NCI-H345 treated with DMSO at 0.1 percent for 48 hours (cell line): ENCODE results near the gene FZD7.

Experiments used
- DNase-seq: peaks from one replicate; lab custom pipeline; 2025; ENCODE audit not compliant: unreplicated experiment; lab: John Stamatoyannopoulos, UW

The FZD7 gene

DNA sequence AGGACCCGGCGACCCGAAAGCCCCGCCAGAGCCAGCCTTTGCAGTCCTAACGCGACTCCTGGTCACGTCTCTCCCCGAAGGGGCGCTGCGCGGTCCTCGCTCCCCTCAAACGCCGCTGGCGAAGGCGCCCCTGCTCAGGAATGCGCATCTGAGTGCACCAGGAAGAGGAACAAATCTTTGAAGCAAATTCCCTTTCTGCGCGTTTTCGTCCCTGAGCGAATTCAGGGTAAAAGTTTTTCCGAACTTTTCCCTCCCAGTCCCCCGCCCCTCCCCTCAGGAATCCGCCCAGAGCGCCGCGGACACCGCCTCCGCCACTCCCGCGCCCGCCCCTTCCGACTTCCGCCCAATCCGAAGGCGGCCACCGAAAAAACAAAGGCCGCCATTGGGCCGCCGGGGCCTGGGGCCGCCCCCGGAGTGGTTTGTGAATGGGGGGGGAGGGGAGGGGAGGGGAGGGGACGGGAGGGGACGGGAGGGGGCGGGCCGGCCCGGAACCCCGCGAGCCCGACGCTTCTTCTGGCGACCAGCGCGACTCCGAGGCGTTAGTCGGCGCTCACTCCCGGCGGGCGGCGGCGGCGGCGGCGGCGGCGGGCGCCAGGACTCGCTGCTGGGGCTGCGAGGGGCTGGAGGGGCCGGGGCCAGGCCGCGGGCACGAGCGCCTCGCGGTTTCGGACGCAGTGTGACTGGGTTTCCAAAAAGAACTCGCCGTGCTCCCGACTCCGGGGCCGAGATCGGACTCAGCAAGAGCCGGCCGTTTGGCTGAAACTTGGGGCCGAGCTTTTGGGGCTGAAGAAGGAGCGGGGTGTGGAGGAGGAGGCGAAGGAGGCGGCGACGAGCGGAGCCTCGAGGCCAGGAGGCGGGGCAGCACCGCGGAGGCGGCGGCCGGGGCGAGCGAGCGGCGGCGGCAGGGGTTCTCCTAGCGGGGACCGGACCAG lies at the start of gene FZD7:
FZD7 (plus strand) TSS at position 539 of the 932 bp plus-strand sequence. CDS start 793 bp downstream, outside the sequence.
- peak; percentile 43 for DNase-seq

DNA sequence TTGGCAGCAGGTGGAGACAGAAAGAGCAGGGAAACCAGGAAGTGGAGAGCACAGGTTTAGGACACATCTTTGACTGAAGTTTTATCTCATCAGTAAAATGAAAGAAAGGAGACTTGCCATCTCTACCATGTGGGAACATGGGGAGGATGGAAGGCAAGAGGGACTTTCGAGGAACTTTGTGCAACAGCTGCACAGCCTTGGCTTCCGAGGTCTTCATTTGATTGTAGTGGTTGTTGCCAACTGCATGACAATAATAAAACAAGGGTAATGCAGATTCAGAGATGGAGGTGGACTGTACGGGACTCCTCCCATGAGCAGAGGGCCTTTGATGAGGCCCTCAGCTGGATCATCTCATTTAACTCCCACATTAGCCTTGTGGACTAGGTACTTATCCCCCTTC lies 49.3 kb upstream of the FZD7 start:
- no peak for DNase-seq

DNA sequence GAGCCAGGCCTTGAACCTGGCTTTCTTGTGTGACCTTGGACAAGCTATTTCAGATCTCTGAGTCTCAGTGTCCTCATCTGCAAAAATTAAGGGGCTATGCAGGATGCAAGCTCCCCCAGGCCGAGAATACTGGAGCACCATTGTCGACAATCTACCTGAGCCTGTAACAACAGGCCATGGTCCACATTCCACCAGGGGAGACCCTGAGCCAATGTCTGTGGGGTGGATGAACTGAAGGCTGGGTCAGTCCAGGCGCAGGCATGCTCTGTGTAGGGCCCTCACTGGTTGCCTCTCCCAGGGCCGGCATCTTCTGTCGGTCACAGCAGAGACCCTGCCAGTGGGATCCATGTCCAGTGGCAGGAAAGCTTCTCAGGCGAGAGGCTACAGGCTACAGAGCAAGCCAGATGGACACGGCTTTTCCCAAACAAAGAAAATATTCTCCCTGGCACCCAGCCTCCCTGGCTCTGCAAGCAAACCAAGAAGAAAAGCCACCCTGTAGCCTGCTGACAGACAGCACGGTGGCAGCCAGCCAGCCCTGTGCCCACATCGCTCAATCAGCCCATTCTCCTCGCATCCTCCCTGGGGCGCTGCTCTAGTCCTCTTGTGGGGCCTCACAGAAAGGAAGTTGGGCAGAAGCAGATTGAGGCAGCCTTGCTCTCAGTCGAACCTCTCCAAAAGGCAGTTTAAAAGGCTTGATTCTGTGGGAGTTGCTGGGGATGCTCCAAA lies 48.7 kb upstream of the FZD7 start:
- DNase-seq: peak; percentile 26

DNA sequence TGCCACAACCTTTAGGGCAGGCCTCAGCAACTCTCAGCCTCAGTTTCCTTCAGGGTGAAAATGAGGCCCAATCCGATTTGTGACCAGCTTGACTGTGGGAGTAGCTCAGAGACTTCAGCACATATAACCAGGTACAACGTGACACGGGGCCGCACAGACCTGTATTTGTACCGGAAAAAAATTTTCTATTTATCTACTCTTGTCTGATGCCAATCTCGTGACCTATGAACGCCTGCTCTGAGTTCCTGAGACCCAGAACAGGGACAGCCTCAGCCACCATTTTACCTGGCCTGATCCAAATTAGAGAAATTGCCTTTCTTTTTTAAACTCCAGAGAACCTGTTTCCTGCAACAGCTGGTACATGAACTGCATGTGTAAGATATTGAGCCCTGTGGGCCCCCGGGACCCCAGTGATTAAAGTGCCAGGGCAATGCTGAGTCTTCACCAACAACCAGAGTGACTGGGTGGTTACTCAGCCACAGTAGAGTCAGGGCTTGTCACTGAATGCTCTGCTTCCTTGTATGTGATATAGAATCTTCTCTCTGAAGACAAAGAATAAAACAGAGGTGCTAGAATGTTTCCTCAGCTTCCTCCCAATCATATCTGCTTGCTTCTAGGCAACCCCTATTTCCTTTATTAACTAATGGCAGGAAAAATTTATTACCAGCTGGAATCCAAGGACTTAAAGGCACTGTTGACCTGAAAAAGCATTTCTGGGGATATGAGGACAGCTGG lies 47.8 kb upstream of the FZD7 start:
- no peak for DNase-seq

DNA sequence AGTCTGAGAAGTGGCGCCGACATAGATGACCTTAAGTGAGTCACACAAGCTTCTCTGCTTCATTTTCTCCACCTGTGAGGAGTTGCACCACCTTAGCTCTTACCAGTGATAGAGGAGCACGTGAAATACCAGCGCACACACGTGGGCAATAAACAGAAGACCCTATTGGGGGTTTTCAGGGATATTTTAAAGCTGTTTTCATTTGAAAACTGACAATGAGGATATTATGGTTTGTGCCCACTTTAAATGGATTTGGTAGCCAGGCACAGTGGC lies 47.3 kb upstream of the FZD7 start:
- no peak for DNase-seq

DNA sequence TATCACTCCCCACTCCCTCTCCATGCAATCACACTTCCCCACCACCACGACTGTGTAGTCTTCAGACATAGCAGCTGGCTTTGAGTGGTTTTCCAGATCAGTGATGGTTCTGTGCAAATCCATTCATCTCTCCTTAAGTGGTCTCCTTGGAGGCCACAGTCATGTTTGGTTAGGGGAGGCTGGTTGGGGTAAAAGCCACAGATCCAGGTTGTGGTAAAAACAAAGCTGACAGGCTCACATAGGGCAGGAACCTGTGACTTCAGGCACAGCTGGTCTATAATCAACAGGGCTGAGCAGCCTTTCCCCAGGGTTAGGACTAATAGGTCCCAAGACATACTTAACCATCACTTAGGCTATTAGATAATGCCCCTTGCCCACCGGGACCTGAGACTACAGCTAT lies 46.2 kb upstream of the FZD7 start:
- DNase-seq: no peak

DNA sequence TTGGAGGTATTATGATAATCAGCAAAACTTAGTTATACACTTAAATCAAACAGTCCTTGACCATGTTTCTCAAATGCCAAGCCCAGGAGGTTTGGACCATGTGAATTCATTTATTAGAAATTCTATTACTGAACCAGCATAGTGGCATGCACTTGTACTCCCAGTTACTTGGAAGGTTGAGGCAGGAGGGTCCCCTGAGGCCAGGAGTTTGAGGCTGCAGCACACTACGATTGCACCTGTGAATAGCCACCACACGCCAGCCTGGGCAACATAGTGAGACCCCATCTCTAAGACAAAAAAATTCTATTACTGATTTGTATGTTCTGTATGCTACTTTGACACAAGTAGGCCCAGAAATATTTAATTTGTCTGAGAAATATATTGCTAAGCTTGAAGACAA lies 43.6 kb upstream of the FZD7 start:
- no peak for DNase-seq

DNA sequence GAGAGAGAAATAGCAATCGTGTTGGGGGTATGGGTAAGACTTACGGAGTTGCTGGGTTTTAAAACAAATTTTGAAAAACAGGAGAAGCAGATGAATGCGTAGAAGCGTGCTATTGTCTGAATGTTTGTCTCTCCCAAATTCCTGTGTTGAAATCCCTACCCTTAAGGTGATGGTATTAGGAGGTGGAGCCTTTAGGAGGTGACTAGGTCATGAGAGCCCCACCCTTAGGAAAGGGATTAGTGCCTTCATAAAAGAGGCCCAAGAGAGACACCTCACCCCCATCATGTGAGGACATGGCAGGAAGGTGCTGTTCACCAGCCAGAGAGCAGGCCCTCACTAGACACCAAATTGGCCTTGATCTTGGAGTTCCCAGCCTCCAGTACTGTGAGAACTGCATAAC lies 40.7 kb upstream of the FZD7 start:
- DNase-seq: no peak

DNA sequence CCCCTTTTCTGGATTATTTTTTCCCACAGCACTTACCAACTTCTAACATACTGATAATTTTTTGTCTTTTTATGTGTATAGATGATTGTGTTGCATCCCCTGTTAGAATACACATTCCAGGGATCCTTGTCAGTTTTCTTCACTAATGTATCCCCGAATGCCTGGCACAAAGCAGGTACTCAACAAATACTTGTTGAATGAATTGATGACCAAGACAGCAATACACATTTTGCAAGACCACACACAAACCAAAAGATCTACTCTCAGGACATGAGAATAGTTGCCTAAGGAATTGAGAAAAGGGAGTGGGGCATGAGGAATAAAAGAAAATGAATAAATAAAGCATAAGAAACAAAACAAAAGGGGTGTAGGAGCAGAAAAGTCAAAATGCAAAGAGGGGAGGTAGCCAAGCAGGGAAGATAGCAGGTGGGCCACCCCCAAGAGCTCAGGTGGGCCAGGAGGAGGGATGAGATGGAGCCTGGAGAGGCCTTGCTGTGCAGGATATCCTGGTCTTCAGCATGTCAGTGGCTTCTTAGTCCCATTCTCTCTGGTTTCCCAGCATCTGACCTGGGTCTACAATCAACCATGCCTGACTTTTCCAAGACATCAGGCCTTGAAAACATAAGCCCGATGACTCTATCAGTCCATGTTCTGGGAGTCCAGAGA lies 38.5 kb upstream of the FZD7 start:
- DNase-seq: no peak

DNA sequence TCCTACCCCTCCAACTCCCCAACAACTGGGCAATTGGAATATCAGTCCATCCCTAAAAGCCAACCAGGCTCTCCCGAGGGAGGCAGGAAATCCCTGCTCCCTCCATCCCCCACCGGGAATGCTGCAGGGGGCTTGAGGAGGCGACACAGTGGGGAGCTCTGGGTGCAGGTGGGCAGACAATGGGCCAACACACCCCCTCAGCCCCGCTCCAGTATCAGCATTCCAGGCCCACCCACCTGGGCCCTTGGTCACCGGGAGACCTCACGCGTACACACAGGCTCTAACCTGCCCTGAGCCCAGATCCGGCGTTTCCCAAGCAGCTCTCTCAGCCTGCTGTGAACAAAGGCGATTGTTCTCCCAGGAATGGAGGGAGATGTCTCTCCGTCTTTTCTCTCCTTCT lies 37.6 kb upstream of the FZD7 start:
- DNase-seq: no peak

DNA sequence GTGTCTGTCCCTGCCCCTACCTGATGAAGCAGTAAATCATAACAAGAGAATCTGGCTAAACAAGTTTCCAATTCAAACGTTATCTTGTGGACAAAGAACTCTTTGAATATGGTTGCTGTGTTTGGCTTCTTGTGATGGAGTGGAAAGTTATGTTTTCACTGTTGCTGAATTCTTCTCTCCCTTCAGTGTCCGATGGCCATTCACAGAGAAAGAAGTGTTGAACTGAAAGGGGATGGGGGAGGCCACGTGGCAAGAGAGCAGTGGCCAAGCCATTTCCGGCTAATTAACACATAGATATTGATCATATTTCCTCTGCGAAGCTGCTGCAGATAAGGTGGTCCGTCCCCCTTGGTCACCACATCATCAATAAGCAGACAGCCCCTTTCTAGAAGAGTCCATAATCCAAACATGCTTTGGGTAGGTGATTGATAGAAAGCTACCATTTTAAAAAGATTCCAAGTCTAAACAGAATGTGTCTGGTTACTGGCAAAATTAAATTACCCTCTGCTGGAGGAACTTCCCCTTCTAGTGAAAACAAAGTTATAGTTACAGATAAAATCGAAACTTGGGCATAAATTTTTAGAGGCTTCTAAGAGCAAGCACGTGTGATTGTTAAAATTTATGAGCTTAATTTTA lies 36.9 kb upstream of the FZD7 start:
- DNase-seq: no peak

DNA sequence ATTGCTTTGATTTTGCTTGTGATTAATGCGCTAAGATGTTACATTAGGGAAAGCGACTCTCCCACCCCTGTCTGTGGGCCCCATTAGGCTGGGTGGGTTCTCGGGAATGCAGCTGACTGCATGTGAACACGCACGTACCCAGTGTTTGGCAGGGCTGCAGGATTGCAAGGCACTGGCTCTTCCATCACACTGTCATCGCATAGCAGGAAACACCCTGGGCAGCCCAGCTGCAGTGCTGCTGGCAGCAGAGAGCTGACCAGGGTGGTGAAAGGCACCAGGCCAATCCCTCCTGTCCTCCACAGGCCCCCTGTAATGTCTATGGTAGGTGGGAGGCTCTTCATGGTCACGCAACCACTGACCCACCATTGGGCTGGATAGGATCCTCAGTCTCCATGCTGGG lies 34.4 kb upstream of the FZD7 start:
- no peak for DNase-seq

DNA sequence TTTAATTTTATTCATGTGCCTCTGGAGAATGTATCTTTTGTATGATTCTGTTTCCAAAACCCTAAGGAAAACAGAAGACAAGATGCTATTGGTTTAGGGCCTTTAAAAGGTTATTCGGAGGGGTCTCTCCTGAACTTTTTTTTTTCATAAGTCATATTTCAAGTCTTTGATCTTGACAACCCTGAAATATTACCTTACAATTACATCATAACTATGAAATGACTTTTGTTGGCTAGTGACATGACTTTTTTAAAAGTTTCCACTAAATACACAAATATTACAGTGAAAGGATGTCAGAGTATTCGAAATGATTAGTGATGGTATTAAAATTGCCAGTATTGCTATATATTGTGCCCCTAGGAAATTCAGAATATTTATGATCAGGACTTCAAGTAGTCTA lies 31.8 kb upstream of the FZD7 start:
- DNase-seq: no peak

DNA sequence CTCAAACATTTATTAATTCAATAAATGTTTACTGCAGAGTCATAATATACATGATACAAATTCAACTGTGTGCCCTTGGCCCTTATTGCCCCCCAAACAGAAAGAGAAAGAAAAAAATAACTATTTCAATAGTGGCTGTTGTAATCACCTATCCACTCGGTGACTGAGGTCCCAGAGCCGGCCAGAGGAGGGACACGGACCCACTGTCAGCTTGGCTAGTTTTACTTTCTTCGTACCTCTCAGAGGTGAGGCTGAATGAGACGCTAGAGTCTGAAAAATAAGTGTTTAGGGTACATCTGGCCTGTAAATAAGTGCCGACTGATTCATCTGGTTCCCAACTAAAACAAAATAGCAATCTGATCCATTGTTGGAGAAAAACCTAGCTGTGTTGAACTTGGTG lies 31.3 kb upstream of the FZD7 start:
- no peak for DNase-seq

DNA sequence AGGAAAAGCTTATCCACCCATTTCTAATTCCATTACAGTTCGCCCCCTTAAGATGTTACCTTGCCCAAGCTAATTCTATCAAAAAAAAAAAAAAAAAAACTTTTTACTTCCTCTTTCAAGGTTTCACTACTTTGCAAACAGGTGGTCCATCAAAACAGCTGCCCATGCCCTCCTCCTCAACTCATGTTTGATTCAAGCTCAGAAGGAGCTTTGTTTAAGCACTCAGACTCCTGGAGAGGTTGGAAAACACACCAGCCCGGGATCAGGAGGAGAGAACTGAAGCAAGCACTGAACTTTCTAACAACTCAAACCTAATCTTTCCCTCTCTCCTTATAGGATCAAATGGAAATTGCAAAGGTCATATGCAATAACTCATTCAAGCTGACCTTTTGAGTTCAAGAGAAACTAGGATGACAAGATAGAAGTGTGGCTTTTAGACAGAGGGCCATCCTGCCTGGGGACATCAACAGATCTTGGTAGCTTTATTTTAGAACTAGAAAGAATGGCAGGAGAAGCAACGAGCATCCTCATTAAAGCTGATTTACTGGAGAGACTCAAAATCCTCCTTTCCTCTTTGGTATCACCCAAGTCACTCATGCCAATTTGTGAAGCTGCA lies 28.3 kb upstream of the FZD7 start:
- DNase-seq: no peak

DNA sequence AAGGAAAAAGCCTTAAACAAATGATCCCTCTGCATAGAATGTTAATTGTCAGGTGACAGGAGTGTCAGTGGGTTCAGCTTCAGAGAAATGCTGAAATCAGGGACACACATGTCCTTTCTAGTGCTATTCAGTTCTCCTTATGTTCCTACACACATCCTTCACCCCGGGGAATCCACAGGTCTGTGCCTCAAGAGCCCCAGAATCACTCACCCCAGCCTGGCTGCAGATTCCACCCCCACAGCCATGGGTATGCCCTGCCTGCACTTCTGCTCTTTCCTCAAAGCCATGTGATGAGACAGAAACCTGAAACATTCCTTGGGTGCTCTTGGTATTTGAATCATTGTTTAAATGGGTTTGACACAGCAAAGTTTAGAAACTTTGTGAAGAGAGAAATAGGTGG lies 27.4 kb upstream of the FZD7 start:
- no peak for DNase-seq

DNA sequence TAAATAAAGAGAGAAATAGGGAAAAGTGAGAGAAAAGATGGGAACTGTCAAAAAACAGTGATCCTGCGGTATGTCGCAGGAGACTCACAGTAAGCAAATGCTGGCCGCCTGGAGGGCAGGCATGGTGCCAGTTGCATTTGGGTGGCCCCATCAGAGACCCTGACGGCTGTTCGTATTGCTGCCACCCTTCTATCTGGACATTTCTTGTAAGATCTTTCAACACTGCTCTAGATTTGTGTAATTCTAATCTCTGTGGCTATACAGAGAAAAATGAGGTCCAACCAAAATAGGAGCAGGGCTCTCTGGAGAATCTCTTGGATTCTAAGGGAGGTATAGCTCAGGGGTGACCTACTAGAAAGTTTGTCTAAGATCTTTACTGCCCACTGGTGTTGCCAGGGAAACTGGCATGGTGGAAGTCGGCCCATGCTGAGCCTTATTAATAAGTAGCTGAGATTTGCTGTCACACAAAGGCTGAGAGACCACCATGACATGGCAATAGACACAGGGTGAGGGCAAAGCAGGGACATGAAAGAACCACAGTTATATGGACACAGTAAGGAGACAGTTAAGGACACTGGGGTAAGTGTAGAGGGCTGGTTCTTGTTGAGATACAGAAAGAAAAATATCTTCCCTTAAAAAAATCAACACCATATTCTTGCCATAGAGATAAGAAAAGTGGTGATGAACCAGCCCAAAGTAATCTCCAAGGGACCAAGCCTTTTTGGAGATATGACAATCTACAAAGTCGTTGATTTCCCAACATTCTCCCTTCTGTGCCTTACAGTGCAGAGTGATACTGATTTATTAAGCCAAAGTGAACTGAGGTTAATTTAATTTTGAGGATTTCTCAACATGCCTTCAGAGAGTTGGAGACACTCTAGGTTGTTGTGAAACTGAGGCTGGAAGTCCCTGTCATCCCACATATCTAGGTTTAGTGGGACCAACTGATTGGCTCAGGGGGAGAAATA lies 26.4 kb upstream of the FZD7 start:
- DNase-seq: no peak

DNA sequence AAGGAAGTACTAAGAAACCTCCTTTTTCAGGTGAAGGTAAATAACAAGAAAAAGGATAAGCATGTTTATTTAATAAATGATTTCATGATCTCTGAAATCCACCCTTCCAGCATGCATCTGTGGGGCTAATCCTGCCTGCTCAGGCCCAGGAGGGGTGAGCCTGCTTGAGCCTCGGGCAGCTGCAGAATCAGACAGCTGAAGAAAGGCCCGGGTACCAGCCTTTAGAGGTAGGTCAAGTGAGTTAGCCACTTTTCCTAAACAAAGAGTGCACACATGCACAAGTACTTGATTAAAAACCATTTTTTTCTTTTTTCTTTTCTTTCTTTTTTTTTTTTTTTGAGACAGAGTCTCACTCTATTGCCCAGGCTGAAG lies 25.7 kb upstream of the FZD7 start:
- no peak for DNase-seq

DNA sequence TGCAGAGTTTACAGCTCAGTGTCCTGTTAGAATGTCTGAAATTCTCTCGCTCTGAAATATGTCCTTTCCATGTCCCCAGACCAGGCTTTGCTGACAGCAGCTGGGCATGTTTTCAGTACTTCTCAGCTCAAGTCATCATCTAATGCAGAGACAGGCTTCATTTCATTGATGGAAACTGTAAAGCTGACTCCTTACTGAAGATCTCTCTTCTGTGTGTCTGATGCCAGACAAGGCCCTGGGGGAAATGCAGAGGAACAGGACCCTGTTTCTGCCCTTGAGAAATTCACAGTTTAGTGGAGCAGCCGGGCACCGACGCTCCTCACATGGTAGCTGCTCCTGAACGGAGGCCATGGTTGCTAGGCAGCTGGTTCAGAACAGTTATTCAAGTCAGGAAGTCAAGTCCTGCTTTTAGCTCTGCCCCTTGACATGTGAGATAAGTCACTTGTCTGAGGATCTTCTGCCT lies 24.6 kb upstream of the FZD7 start:
- no peak for DNase-seq
